H1 (cell line): ENCODE results near the gene NCAM1. TPM values are rescaled to one million over a fixed set of nuclear protein-coding genes. Genes with fewer than 3 reads are reported as not detected.

Source experiments
- CTCF ChIA-PET: fragments of 300-600 bp; sonication (Branson Sonifier 250); formaldehyde crosslinking; loops from one replicate; lab custom pipeline; 2021; ENCODE audit not compliant: partially characterized antibody; lab: Charles Lee
- POLR2A ChIA-PET: fragments of 300-600 bp; sonication (Branson Sonifier 250); formaldehyde crosslinking; loops from one replicate; lab custom pipeline; 2021; ENCODE audit warnings: inconsistent platforms; ENCODE audit not compliant: partially characterized antibody; lab: Charles Lee
- DNase-seq, 2 experiments: peaks; one replicate each; pipeline versions ENCODE4 v3.0.0 to v3.0.0-alpha.2; 2010 to 2022; ENCODE audit warnings: low spot score in 2 of 2, low read depth in 1 of 2, mixed read lengths in 1 of 2
- FAIRE-seq: peaks from 2 replicates; lab custom pipeline; 2011; peaks lifted over from hg19 to GRCh38; lab: Jason Lieb, UNC
- H2AFZ ChIP-seq: 2 replicates; pipeline ENCODE4 v1.8.1; 2012; ENCODE audit warnings: low read length, inconsistent platforms
- H2AK5ac ChIP-seq: 2 replicates; pipeline ENCODE4 v1.6.1; 2013; ENCODE audit warnings: low read depth, low read length
- H2BK120ac ChIP-seq: replicated peaks from 2 replicates; pipeline ENCODE3; 2013; ENCODE audit warnings: low read depth, low read length, inconsistent platforms
- H2BK12ac ChIP-seq: 2 replicates; pipeline ENCODE4 v1.6.1; 2013; ENCODE audit warnings: low read depth, low read length
- H2BK15ac ChIP-seq: 2 replicates; pipeline ENCODE4 v1.6.1; 2013; ENCODE audit warnings: low read length
- H2BK20ac ChIP-seq: 2 replicates; pipeline ENCODE4 v1.6.1; 2013; ENCODE audit warnings: low read length
- H2BK5ac ChIP-seq: 2 replicates; pipeline ENCODE4 v1.6.1; 2013; ENCODE audit warnings: low read depth, low read length
- H3K14ac ChIP-seq: 2 replicates; pipeline ENCODE4 v1.6.1; 2013; ENCODE audit warnings: inconsistent platforms; ENCODE audit not compliant: insufficient read length
- H3K18ac ChIP-seq: 2 replicates; pipeline ENCODE4 v1.6.1; 2013; ENCODE audit warnings: low read length; ENCODE audit errors: extremely low read depth
- H3K23ac ChIP-seq: 2 replicates; pipeline ENCODE4 v1.6.1; 2013; ENCODE audit warnings: inconsistent platforms; ENCODE audit not compliant: insufficient read length
- H3K23me2 ChIP-seq: 2 replicates; pipeline ENCODE4 v1.6.1; 2013; ENCODE audit warnings: low read depth, low read length
- H3K27ac ChIP-seq: 2 replicates; pipeline ENCODE4 v1.6.1; 2011; ENCODE audit warnings: low read depth, low read length, inconsistent platforms
- H3K27me3 ChIP-seq, 4 experiments: replicated peaks in 1 of 4; 1 replicate in 1 of 4; 2 replicates in 3 of 4; pipeline versions ENCODE4 v1.6.1 to v1.8.1; 2011 to 2013; ENCODE audit warnings: low read length in 3 of 4, mild to moderate bottlenecking in 3 of 4, inconsistent platforms in 2 of 4, mixed read lengths in 2 of 4, moderate library complexity in 1 of 4; ENCODE audit not compliant: control insufficient read depth in 3 of 4, insufficient read depth in 3 of 4; ENCODE audit errors: extremely low read depth in 1 of 4
- H3K36me3 ChIP-seq, 4 experiments: 2 replicates each; pipeline versions ENCODE4 v1.6.1 to v1.8.1; 2011 to 2013; ENCODE audit warnings: mild to moderate bottlenecking in 4 of 4, low read length in 3 of 4, moderate library complexity in 2 of 4, control low read depth in 1 of 4, inconsistent platforms in 1 of 4; ENCODE audit not compliant: insufficient read depth in 4 of 4, control insufficient read depth in 2 of 4
- H3K4ac ChIP-seq: replicated peaks from 2 replicates; pipeline ENCODE3; 2013; ENCODE audit warnings: low read length, low read depth, mixed read lengths, inconsistent platforms; ENCODE audit not compliant: insufficient read length
- H3K4me1 ChIP-seq, 4 experiments: replicated peaks in 1 of 4; 1 replicate in 1 of 4; 2 replicates in 3 of 4; pipeline versions ENCODE4 v1.6.1 to v1.8.1; 2011 to 2013; ENCODE audit warnings: low read length in 3 of 4, inconsistent platforms in 2 of 4, mixed read lengths in 1 of 4; ENCODE audit not compliant: insufficient read depth in 4 of 4, control insufficient read depth in 3 of 4
- H3K4me2 ChIP-seq, 2 experiments: 2 replicates each; pipeline versions ENCODE4 v1.6.1 to v1.8.1; 2011 to 2013; ENCODE audit warnings: low read depth in 2 of 2, low read length in 2 of 2, control low read depth in 1 of 2, inconsistent platforms in 1 of 2, mild to moderate bottlenecking in 1 of 2; ENCODE audit not compliant: insufficient read depth in 1 of 2
- H3K4me3 ChIP-seq, 4 experiments: fragments of 200-600, 300-600 bp in 1 of 4; sonication (generic), shearing (Covaris generic), sonication (Bioruptor Twin) in 1 of 4; 2 replicates each; pipeline versions ENCODE4 v1.5.1 to v1.8.1; 2011 to 2016; ENCODE audit warnings: low read length in 4 of 4, low read depth in 3 of 4, control low read depth in 2 of 4, inconsistent platforms in 2 of 4, mild to moderate bottlenecking in 2 of 4, mixed read lengths in 1 of 4, moderate library complexity in 1 of 4; ENCODE audit not compliant: insufficient read depth in 2 of 4; ENCODE audit errors: extremely low read depth in 1 of 4
- H3K56ac ChIP-seq: replicated peaks from 2 replicates; pipeline ENCODE3; 2013; ENCODE audit warnings: low read depth, mild to moderate bottlenecking, mixed read lengths, low read length, inconsistent platforms; ENCODE audit not compliant: insufficient read length
- H3K79me1 ChIP-seq: 2 replicates; pipeline ENCODE4 v1.6.1; 2013; ENCODE audit warnings: low read depth, low read length, control low read depth
- H3K79me2 ChIP-seq, 2 experiments: 2 replicates each; pipeline versions ENCODE4 v1.6.1 to v1.8.1; 2012 to 2013; ENCODE audit warnings: low read length in 2 of 2, mild to moderate bottlenecking in 2 of 2, inconsistent platforms in 1 of 2; ENCODE audit not compliant: insufficient read depth in 2 of 2, control insufficient read depth in 1 of 2
- H3K9ac ChIP-seq, 4 experiments: replicated peaks in 1 of 4; 1 replicate in 1 of 4; 2 replicates in 3 of 4; pipeline versions ENCODE4 v1.6.1 to v1.8.1; 2011 to 2013; ENCODE audit warnings: low read depth in 3 of 4, low read length in 3 of 4, control low read depth in 2 of 4, mild to moderate bottlenecking in 2 of 4, moderate library complexity in 2 of 4, inconsistent platforms in 1 of 4; ENCODE audit errors: extremely low read depth in 1 of 4
- H3K9me3 ChIP-seq, 2 experiments: 2 replicates each; pipeline versions ENCODE4 v1.6.1 to v1.8.1; 2012 to 2013; ENCODE audit warnings: mild to moderate bottlenecking in 2 of 2, moderate library complexity in 2 of 2, control low read depth in 1 of 2, inconsistent platforms in 1 of 2, low read depth in 1 of 2, low read length in 1 of 2, mixed read lengths in 1 of 2; ENCODE audit not compliant: insufficient read depth in 2 of 2
- H4K20me1 ChIP-seq, 2 experiments: replicated peaks in 1 of 2; 2 replicates each; pipeline versions ENCODE3 to v1.8.1; 2011 to 2013; ENCODE audit warnings: inconsistent platforms in 2 of 2, low read length in 2 of 2, mild to moderate bottlenecking in 1 of 2; ENCODE audit not compliant: insufficient read depth in 2 of 2, control insufficient read depth in 1 of 2
- H4K5ac ChIP-seq: 2 replicates; pipeline ENCODE4 v1.6.1; 2013; ENCODE audit warnings: low read length, low read depth, mixed read lengths, inconsistent platforms; ENCODE audit not compliant: insufficient read length
- H4K8ac ChIP-seq: 2 replicates; pipeline ENCODE4 v1.8.0; 2013; ENCODE audit warnings: mild to moderate bottlenecking, moderate library complexity, low read length, inconsistent platforms; ENCODE audit not compliant: insufficient read depth; ENCODE audit errors: extremely low read depth
- H4K91ac ChIP-seq: replicated peaks from 2 replicates; pipeline ENCODE3; 2013; ENCODE audit warnings: low read length, mixed read lengths, inconsistent platforms; ENCODE audit not compliant: insufficient read length
- EGR1 ChIP-seq: IDR thresholded peaks from 2 replicates; pipeline ENCODE4 v1.6.1; 2011; ENCODE audit warnings: low read depth, low read length, borderline replicate concordance
- GTF2F1 ChIP-seq: IDR thresholded peaks from 2 replicates; pipeline ENCODE4 v1.6.1; 2012; ENCODE audit warnings: low read depth, low read length, improper control_type of control experiment, borderline replicate concordance
- JUND ChIP-seq: IDR thresholded peaks from 2 replicates; pipeline ENCODE4 v1.6.1; 2011; ENCODE audit warnings: mild to moderate bottlenecking, improper control_type of control experiment, low read length
- PHF8 ChIP-seq: fragments of 200-600 bp; sonication (generic); conservative IDR thresholded peaks from 2 replicates; pipeline ENCODE4 v1.7.1; 2012; ENCODE audit warnings: low read depth, mild to moderate bottlenecking, inconsistent platforms, low read length, moderate library complexity
- POLR2A ChIP-seq, 2 experiments: IDR thresholded peaks; 1 replicate in 1 of 2; 2 replicates in 1 of 2; pipeline ENCODE4 v1.6.1; 2011; ENCODE audit warnings: low read depth in 2 of 2, low read length in 2 of 2, mild to moderate bottlenecking in 2 of 2; ENCODE audit errors: control extremely low read depth in 1 of 2
- RAD21 ChIP-seq, 2 experiments: IDR thresholded peaks in 1 of 2; conservative IDR thresholded peaks in 1 of 2; 2 replicates each; pipeline ENCODE4 v1.6.1; 2011; ENCODE audit warnings: low read depth in 2 of 2, low read length in 2 of 2, improper control_type of control experiment in 1 of 2, inconsistent platforms in 1 of 2, mild to moderate bottlenecking in 1 of 2, moderate library complexity in 1 of 2
- RFX5 ChIP-seq: IDR thresholded peaks from 2 replicates; pipeline ENCODE4 v1.6.1; 2011; ENCODE audit warnings: low read depth, low read length, improper control_type of control experiment, borderline replicate concordance
- SAP30 ChIP-seq: fragments of 300-600 bp; sonication (generic); IDR thresholded peaks from 2 replicates; pipeline ENCODE4 v1.7.1; 2012; ENCODE audit warnings: low read length, moderate library complexity, mild to moderate bottlenecking, inconsistent platforms; ENCODE audit not compliant: insufficient read depth, insufficient replicate concordance
- SP1 ChIP-seq: IDR thresholded peaks from 2 replicates; pipeline ENCODE4 v1.6.1; 2011; ENCODE audit warnings: low read depth, low read length
- SP4 ChIP-seq: IDR thresholded peaks from 2 replicates; pipeline ENCODE4 v1.6.1; 2012; ENCODE audit warnings: low read length, inconsistent platforms
- TBP ChIP-seq: IDR thresholded peaks from 2 replicates; pipeline ENCODE4 v1.6.1; 2011; ENCODE audit warnings: low read depth, low read length, improper control_type of control experiment
- USF2 ChIP-seq: IDR thresholded peaks from 2 replicates; pipeline ENCODE4 v1.6.1; 2011; ENCODE audit warnings: low read length, improper control_type of control experiment
- YY1 ChIP-seq: IDR thresholded peaks from 2 replicates; pipeline ENCODE4 v1.6.1; 2011; ENCODE audit warnings: low read depth, mild to moderate bottlenecking, low read length
- WGBS, 2 experiments: shearing (Covaris generic) in 1 of 2; methylation state at CpG; one replicate each; pipeline versions ENCODE4 v1.1.6 to v1.1.7; 2013 to 2015; ENCODE audit warnings: low lambda C conversion rate in 2 of 2, mixed read lengths in 2 of 2, inconsistent platforms in 1 of 2, low coverage in 1 of 2, missing lambda C conversion rate in 1 of 2; ENCODE audit not compliant: insufficient replicate concordance in 2 of 2, insufficient coverage in 1 of 2, insufficient read length in 1 of 2; ENCODE audit errors: extremely low coverage in 1 of 2, missing lambda C conversion rate in 1 of 2; 5-methylcytosine and 5-hydroxymethylcytosine counted together
- polyA plus RNA-seq, 7 experiments: library from polyadenylated mRNA; depleted of rRNA in 3 of 7; stranded (reverse) in 5 of 7; unstranded in 2 of 7; fragments of >200 nt in 5 of 7; fragments of 200-250 nt in 2 of 7; gene quantifications; 1 replicate in 5 of 7; 2 replicates in 1 of 7; 4 replicates in 1 of 7; pipeline versions ENCODE4 v1.2.1 to v1.2.3, GENCODE V29; 2011 to 2013; ENCODE audit warnings: missing spikeins in 2 of 7, mixed read lengths in 2 of 7
- total RNA-seq: library from RNA; stranded (reverse); fragmentation: NEBNext Ultra II Directional; extraction: Animal tissue kit (Norgen Biotek cat#: 25700); gene quantifications from 2 replicates; pipeline ENCODE4 v1.2.1, GENCODE V29; 2021

Gene NCAM1
- total and polyA plus RNA-seq, 2 of the 8 experiments (the other 6 are each of a cell fraction or from before 2014, with no cell fraction given), result 3.1 to 4.3 TPM

- Histone ChIP-seq H4K91ac (no peak overlapping the region), H3K4me2 (no peak overlapping the region), H4K5ac (no peak overlapping the region), H2AFZ (no peak overlapping the region), H4K8ac (no peak overlapping the region), H2BK5ac (no peak overlapping the region), H3K36me3 (no peaks in the 10 kb centered on the region; a peak in 1 of 8 replicates), H2BK120ac (no peak overlapping the region), H3K4me3 (no peak overlapping the region), H3K79me2 (no peaks in the 10 kb centered on the region), H3K27me3 (no peaks in the 10 kb centered on the region), H3K23ac (no peak overlapping the region), H3K4ac (no peak overlapping the region), H3K18ac (no peak overlapping the region), H2BK15ac (no peak overlapping the region), H3K14ac (no peak overlapping the region), H3K27ac (no peak overlapping the region), H3K9ac (no peak overlapping the region), H4K20me1 (no peaks in the 10 kb centered on the region), H3K4me1 (0 out of 7 replicates have a peak, but pooled peaks cover 0 to under 1% (median 0%) of the 10 kb centered on the region in 4 experiments), H2BK12ac (no peak overlapping the region), H3K23me2 (no peaks in the 10 kb centered on the region; the same call in 1 of the 2 replicates), H2BK20ac (no peak overlapping the region), H3K9me3 (no peaks in the 10 kb centered on the region), H3K79me1 (no peaks in the 10 kb centered on the region), H2AK5ac (no peak overlapping the region), H3K56ac (no peak overlapping the region)
- WGBS, 2 experiments, result 90% methylated on average over 4 of the region's 4 CpGs; no CpG with 5 or more reads in 1 of the 2 experiments
- ChIA-PET CTCF (interaction anchor here (1.2 to 1.4 kb wide), 2 partner anchors 10 to 75 kb away, joined by 3 to 4 read pairs; no protein-coding TSS in a partner anchor), POLR2A (interaction anchor here (0.6 kb wide), 1 partner anchor 724 kb away, joined by 4 read pairs; no protein-coding TSS in a partner anchor)
- DNase-seq, result no peak
- FAIRE-seq, result no peak
- TF ChIP-seq YY1 (no peak), RAD21 (IDR thresholded peaks at IDR 0.05 in 1 of 2, conservative IDR thresholded peaks at IDR 0.05 in 1 of 2; ENCODE audit: low read depth in 2 of 2, low read length in 2 of 2) (no peak), USF2 (no peak), SAP30 (no peak), JUND (no peak), POLR2A (IDR thresholded peaks at IDR 0.05; ENCODE audit: control extremely low read depth in 1 of 2, low read depth in 2 of 2, low read length in 2 of 2) (no peak), PHF8 (no peak), TBP (no peak), GTF2F1 (no peak), EGR1 (no peak), SP4 (no peak), RFX5 (no peak), SP1 (no peak)
These were observed 211.9 kb downstream of the NCAM1 start for GRCh38 chr11:113173126-113173525.
